TTC549 (cell line): ENCODE data around the gene EDN3.

Source experiments
- FAIRE-seq: peaks from 2 replicates; lab custom pipeline; 2012; peaks lifted over from hg19 to GRCh38; lab: Jason Lieb, UNC

The EDN3 gene

DNA sequence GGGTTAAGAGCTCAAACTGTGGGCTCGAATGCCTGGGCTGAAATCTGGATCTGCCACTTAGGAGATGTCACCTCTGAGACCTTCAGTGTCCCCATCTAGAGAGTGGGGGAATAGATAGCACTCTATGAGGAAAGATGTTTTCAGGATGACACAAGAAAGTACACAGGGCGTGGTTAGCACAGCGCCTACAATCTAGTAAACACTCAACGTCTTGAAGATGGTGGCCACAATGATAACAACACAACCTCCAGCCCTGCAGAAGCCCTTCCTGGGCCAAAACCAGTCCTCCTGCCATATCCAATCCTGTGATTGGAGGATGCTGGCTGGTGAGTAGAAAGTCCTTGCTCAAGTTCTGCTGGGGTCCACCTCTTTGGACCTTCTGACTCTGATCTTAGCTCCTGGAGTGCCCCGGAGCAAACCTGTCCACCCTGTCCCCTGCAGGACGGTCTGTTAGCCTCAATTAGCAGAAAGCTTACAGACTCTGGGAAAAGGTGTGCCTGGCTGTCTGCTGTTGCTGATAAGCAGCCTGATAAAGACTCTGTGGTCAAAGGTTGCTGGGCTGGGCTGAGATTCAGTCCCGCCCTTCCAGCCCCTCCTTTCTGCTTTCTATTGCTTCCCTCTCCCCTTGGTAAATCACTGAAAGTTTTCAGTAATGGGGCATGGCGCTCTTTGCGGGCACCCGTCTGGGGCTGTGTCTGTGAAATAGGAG, 8.2 kb downstream of the EDN3 start:
- FAIRE-seq: no peak

DNA sequence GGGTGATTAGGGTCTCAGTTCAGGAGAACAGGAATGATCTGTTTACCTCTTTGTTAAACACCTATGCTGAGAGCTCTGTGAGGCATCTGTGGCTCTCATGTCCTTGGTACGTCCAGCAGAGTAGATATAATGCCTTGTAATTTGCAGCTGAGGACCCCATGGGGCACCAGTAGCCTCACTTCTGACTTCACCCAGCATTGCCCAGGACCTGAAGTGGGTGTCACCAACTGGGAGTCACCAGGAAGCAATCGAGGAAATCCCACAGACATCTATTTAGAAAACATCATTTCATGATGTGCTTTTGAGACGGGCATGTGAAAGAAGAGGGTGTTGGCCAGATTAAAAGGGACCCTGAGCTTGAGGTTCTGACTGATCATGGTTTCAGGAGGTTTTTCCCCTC, 8.8 kb downstream of the EDN3 start:
- no peak for FAIRE-seq

DNA sequence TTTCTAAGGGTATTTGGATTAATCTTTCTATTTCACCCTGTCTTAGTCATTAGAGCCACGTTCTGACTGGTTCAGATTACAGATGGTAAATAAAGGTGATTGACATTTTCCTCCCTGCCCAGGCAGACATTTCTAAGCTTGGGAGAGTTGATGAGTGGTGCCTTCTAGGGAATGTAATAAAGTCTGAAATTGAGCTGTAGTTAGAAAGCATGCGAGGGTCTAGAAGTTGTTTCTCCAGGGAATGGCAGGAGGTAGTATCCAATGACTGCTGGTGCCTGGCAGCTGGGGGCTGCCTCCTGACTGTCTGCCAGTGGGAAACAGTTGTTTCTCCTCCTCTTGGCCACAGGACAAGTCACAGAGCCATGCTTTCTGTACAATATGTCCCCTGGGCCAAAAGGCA, 14.6 kb downstream of the EDN3 start:
- FAIRE-seq: no peak

DNA sequence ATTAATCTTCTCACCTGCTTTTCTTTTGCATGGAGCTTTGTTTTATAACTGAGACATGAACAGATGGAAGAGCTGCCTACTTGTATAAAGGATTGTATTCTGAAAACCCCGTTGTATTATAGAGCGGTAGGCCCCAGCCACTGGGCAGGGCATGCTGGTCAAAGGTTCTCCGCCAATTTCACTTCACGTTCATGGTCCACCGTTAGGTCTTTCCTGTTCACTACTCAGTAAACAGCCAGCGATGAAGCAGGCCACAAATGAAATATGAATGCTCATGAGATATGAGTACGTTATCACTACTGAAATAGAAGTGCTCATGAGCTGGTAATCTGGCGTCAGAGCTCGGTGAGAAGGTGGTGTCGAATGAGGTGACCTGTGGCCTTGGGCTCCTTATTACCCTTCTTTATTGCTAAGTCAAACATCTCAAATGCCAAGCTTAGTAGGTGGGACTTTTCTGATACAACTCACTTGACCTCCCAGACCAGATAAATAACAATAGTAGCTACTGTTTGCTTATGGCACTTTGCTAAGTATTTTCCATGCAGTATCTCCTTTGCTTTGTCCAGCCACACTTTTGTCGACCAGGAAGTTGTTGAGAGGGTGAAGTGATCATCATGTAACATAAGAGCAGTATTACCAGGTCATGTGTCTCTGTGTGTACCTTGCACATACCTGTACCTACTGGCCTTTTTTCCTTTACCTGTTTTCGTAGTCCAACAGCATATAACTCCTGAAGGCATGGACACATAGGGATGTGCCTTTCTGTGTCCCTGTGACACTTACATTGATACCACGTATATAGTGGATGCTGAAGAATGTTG, 16.7 kb downstream of the EDN3 start:
- no peak for FAIRE-seq

DNA sequence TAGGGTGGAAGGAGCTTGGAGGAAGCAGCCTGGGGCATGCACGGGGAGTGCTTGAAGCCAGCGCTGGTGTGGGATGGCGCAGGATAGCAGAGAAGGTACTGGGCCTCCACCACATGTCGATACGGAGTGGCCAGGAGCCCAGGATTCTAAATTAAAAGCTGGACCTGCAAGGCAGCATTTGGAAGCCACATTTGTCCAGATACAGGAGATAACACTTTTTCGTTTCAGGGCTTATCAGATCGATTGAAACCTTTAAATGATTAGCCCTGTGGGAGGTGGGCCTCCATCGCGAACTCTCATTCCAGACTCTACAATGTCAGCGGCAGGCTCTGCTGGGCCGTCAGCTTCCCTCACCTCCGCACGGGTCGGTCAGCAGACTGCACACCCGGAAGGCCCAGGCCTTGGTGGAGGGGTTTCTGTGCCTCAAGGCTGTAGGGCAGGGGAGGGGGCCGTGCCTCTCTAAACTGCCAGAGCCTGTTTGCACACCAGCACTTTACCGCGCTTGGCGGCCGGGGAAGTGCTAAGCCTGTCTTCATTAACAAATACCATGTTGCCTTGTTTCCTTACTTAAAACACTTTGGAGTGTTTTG, 17.9 kb downstream of the EDN3 start:
- FAIRE-seq: no peak

DNA sequence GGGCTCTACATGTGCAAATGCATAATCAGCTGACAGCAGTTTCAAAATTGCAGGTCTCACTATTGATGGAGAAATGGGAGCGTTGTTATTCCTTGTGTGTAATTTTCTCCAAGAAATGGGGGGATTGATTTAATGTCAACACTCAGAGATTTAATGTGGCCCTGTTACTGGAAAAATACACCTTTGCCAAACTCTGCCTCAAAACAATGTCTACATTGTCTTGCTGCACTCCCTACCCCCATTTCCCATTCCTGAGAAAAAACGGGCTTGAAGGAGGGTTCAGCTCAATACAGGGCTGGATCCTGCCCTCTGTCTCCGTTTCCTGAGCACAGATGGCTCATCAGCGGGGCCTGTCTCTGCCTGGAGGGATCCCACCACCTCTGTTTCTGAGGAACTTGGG, 18.4 kb downstream of the EDN3 start:
- no peak for FAIRE-seq

DNA sequence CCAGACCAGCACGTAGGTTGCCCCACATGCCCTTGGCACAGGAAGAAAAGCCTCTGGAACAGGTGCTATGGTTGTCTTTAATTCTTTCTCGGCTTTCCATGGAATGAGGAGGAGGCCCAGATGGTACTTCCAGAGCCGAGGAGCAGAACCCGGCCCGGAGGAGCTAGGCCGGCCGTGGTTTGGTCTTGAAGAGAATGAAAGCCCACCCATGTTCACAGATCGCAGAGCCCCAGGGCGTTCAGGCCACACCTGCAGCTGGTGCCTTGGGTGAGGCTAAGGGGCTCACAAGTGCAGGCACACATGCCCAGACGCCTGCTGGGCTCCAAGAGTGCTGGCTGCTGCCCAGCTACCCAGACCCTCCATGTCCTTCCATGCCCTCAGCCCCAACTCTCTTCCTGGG, 20.0 kb downstream of the EDN3 start:
- FAIRE-seq: no peak

DNA sequence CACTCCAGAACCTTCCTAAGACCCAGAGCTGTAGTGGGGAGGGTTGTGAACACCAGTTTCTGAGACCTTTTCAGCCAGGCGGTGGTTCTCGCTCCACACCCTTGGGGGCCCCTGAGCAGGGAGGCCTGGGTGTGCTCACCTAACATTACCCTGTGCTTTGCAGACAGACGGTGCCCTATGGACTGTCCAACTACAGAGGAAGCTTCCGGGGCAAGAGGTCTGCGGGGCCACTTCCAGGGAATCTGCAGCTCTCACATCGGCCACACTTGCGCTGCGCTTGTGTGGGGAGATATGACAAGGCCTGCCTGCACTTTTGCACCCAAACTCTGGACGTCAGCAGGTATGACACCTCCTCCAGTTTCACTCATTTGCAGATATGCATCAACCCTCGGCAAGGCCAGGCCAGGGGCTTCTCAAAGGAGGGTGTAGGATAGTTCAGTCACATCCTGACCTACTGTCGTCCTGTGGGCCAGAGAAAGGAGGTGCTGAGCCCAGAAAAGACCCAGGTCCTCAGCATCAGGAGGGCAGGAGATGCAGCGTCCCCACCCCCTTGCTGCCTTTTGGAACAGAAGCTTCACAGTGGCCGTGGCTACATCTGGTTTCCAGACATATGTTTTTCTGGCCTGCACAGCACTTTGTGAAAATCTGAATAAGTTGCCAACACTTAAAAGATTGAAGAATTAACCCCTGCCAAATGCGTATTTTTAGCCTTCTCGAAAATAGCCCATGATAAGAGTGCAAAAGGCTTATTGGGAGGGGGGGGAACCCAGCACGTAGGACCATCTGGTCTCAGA, 20.6 kb downstream of the EDN3 start:
- no peak for FAIRE-seq

DNA sequence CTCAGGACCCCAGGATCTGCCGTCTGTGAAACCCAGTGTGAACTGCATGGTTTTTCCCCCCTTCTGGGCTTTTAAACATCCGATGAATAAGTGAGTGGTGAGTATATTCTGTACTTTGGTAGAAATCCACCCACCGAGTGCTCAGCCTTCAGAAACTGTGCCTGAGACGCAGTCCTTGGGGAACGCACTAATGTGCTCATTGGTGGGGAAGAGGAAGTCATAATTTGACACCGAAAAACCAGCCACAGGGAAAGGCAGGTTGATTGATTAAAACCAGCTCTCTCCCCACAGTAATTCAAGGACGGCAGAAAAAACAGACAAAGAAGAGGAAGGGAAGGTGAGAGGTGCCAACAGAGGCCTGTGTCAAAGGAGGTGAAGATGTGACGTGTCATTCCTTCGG, 21.7 kb downstream of the EDN3 start:
- FAIRE-seq: no peak

DNA sequence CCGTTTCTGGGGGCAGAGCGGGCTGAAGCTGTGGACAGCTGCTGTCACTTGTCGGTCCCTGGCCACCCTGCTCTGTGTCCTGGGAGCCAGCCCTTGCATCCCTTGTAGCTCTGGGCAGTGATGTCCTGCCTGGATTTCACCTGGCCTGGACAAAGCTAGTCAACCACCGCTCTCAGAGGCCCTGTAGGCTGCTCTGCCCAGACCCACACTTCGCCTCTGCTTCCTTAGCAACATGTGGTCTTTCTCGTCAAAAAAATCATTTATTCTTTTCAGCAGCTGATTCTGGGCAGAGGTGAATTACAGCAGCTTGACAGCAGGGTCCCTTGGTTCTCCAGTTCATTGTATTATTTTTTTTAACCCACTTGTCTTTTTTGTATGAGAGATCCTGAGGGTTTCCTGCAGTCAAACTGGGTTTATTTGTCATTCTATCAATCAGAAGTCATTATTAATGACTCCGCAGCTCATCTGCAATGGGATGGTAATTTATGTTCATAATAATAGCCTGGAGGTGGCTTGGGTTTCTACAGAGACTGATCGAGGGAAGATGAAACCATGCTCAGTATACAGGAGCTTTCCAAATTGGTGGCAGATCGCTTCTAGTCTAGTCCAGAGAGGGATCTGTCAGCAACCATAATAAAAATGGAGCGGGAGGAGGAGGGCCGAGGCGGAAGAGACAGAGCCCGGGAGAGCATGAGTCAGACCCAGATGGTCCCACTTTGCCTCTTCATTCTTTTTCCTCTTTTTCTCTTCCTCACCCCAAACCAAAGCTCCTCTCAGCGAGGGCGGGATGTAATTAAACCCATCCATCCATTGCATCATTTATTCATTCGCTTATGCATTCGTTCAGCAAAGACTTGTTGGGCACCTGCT, 22.4 kb downstream of the EDN3 start:
- no peak for FAIRE-seq

DNA sequence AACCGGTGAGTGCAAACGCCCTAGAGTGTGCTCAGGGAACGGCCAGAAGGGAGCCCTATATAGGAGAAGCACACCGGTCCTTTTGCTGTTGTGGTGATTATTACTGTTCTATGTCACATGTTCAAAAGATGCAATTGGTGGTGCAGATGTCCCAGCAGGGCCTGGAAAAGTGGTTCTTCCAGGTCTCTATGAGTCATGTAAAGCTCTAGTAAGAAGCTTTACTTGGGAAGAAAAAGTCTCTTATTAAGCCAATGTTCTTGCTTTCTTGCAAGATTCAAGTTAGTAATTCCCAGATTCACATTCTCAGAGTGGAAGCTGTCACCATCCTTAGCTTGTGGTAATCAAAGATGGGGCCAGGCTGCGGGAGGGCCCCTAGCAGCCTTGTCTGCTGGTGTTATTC, 23.3 kb downstream of the EDN3 start:
- FAIRE-seq: no peak

DNA sequence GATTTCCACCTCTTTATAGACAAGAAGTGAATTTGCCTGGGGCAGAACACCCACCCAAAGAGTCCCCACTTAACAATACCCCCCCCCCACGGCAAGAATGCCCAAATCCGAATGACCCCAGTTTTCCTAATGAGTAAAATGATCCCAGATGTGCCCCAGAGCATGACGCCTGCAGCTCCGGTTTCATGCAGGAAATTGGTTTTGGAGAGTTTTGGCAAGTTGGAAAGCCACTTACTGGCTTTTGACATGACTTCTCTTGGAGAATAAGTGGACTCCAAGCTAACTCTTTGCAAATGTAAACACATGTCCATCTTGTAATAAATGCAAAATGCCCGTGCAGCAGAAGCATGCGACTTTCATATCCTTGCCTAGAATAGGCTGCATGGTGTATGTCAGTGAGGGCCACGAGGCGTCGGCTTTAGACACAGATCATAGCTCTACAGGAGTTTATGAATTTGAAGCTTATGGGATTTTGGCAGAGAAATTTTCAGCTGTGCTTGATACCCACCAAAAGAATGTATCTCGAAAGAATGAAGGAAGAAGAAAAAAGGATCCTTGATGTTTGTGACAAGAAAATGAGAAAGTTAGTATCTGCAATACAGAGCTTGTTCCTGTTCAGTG, 24.2 kb downstream of the EDN3 start:
- no peak for FAIRE-seq

DNA sequence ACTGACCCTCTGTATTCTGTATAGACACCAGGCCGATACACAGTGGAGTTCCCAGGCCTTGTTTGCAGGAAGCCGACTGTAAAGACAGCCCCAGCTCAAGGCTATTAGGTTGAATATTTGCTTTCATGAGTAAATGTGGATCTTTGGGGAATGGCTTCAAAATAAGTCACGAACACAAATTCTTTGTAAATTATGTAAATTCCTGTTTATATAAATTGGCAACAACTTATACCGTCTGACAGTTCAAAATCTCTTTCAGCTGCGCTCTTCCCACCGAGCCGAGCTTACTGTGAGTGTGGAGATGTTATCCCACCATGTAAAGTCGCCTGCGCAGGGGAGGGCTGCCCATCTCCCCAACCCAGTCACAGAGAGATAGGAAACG, 24.7 kb downstream of the EDN3 start:
- no peak for FAIRE-seq

DNA sequence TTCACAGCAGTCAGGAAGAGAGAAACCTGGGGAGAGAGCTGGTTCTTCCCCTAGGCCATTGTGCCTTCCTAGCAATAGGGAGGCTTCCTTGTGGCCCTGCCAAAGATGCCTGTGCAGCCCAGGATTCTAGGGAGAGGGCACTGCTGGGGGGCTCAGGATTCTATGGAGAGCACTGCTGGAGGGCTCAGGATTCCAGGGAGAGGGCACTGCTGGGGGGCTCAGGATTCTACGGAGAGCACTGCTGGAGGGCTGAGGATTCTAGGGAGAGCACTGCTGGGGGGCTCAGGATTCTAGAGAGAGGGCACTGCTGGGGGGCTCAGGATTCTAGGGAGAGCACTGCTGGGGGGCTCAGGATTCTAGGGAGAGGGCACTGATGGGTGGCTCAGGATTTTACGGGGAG, 25.8 kb downstream of the EDN3 start:
- FAIRE-seq: no peak

DNA sequence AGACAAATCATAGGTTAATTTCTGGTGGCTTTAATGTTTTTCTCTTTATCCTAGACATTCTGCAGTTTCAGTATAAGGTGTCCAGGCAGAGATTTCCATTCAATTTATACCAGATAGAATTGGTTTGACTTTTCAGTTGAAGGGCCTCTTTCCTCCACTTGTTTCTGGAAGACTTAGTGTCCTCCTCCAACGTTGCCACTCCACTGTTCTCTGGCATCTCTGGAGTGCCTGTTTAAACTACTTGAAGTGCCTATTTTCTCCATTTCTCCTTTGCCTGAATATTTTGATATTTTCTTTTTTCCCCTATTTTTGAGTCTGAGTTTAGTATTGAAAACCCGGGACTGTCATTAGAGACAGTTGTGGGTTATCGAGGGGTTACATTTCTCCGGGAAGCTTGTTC, 27.7 kb downstream of the EDN3 start:
- no peak for FAIRE-seq

DNA sequence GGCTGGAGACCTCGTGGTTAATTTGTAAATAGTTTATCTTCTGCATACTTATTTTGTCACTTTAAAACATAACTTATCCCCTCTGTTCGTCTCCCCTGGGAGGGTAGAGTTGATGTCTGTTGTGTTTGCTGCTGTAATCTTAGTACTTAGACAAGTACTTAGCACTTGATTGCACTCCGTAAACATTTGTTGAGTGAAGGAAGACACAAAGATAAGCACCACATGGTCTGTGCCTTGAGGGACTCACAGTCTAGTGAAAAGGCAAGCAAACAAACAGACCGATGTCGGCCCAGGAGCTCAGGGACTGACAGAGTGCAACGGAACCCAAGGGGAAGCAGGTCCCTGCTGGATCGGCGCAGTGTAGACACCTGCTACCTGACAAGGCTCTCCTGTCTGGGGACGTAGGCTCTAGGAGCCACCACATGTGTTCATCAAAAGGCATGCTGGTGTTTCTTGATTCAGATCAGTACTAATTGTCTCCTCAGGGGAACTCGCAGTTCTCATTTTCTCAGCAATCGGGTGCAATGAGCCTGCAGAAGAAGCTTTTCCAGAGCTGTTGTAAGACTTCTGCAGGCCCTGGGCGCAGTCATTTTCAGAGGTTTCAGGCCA, 31.4 kb downstream of the EDN3 start:
- FAIRE-seq: peak; percentile 25

DNA sequence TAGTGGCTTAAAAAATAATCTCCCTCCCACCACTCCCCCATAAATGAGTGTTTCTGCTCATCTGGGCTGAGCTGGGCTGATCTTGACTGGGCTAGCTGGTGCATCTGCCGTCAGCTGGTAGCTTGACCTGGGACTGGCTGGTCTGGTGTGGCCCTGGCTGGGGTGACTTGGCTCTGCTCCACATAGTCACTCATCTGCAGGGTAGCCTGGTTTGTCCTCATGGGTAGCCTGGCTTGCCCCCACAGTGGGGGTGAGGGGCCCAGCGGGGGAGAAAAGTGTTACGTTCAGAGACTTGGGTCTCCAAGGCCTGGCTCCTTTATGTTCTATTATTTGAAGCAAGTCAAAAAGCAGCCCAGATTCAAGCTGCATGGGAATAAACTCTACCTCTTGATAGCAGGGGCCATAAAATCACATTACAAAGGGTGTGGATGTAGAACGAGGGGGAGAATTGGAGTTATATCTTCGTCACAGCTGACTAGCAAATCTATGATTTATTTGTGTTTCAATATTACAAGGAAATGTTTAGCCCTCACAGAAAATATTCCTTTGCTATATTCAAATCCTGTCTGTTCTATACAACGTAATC, 32.9 kb downstream of the EDN3 start:
- no peak for FAIRE-seq

DNA sequence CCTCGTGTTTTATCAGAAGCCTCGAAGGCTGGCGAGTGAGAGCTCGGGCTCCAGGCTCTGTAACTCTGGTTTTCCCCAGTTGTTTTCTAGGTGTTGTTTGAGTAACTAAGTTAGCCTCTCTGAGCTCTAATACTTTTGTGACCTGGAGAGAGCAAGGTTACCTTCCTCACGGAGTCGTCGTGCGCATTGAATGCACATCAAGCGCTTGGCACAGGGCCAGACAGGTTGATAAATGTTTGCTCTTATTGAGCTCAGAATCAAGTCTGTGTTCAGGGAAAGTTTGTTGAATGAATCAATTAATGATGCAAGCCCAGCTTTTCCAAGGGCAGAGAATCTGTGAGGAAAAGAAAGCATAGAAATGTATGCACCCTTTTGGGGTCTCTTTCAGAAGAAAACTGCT, 33.5 kb downstream of the EDN3 start:
- no peak for FAIRE-seq

DNA sequence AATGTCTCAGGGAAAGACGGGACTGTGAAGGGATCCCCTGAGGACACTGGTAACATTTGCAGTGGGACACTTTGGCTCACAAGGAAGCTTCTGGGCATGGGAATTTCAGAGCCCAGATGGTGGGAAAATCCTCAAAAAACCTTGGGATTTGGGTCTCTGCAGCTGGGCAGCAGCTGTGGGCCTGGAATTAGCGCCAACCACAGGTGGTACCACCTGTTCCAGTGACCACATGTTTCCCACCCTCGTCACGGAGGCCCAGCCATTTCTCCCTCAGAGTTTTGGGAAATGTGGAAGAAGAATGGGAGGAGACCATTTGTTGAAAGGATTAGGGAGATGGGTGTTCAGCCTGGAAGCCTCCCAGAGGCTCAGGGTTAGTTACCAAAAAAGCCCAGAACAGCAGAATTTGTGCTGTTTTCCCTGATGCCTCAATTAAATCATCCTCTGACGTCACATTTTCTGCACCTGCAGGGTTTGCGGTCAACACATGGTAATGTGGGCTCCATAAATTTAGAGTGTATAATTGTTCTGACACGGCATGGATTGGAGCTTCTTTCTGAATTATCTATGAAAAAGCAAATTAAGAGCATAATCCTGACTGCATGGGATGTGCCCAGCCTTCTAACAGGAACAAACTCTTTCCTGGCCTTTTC, 34.4 kb downstream of the EDN3 start:
- no peak for FAIRE-seq

DNA sequence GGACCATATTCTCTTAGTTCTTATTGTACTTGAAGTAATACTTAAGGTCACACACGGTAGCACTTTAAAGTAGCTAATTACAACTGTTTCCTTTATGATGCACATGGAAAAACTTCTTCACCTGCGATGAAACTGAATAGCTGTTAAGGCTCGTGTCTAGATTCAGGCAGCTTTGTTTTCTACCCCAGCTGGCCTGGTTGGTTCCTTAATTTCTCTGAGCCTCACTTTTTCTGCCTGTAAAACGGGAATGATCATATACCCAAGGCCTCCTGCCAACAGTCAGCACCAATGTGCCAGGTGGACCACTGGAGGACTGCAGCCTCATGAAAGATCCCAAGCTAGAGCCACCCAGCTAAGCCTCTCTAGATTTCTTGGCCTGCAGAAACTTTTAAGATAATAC, 35.0 kb downstream of the EDN3 start:
- no peak for FAIRE-seq
